GM15510 (cell line): ENCODE data around the gene DIP2B.

Source experiments
- POLR2A ChIP-seq: IDR thresholded peaks from 3 replicates; pipeline ENCODE4 v1.6.1; 2011; ENCODE audit warnings: borderline replicate concordance; ENCODE audit not compliant: insufficient read length; ENCODE audit errors: extremely low read depth

Gene DIP2B

DNA sequence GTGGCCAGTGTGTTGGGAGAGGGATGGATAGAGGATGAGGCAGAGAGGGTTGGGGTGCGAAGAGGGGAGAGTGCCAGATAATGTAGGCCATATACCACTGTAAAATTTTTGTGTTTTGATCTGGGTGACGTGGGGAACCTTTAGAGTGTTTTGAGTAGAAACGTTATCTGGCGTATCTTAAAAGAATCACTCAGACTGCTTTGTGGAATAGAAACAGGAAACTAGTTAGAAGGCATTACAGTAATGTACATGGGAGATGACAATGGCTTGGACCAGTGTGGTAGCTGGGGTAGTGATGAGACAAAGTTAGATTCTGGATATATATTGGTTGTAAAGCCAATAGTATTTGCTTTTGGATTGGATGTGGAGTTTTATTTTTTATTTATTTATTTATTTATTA is 279.7 kb downstream of the DIP2B start:
- TF ChIP-seq POLR2A, result no peak

DNA sequence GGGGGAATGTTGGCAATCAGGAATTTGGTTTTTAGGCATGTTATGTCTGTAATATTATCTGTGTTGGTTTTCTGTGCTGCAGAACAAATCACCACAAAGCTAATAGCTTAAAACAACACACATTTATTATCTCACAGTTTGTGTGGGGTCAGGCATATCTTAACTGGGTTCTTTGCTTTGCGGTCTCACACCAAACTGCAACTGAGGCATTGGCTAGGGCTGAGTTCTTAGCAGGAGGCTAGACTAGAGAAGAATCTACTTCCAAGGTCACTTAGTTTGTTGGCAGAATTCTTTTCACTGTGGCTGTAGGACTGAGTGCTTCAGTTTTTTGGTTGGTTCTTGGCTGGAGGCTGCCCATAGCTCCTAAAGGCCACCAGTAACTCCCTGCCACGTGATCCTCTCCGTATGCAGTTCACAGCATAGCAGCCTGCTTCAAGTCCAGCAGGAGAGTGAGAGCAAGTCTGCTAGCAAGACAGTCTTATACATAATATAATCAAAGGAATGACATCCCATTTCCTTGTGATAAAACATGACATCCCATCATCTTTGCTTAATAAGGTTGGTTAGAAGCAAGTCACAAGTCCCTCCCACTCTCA is 280.7 kb downstream of the DIP2B start:
- TF ChIP-seq POLR2A, result no peak

GRCh38 chr12:50786498-50787231 is 281.9 kb downstream of the DIP2B start:
- no peak for TF ChIP-seq POLR2A

GRCh38 chr12:50787618-50788017 is 282.8 kb downstream of the DIP2B start:
- no peak for TF ChIP-seq POLR2A

DNA sequence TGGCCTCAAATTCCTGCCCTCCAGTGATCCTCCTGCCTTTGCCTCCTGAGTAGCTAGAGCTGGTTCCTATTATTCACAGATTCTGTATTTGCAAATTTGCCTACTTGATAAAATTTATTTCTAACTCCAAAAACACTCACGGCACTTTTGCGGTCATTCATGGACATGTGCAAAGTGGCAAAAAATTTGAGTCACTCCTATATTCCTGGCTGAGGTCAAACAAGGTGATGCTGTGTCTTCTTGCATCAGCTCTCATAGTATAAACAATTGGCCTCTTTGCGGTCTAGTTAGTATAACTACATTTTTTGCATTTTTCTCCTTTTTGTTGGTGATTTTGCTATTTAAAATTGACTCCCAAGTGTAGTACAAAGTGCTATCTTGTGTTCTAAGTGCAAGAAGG is 283.8 kb downstream of the DIP2B start:
- TF ChIP-seq POLR2A, result no peak

GRCh38 chr12:50790081-50790480 is 285.3 kb downstream of the DIP2B start:
- no peak for TF ChIP-seq POLR2A
